Mucosa of descending colon (tissue), 3 donors: ENCODE results near the gene ADAMTS4. TPM values are rescaled to one million over a fixed set of nuclear protein-coding genes. Genes with fewer than 3 reads are reported as not detected.

ENCODE experiments used
- ATAC-seq: fragments of 200-7000 bp; cut with Tn5 transposase; one replicate; pipeline ENCODE4 v1.9.1; 2020; ENCODE audit warnings: mild to moderate bottlenecking, moderate library complexity
- DNase-seq, 3 donors: peaks; one replicate each; pipeline ENCODE4 v3.0.0-alpha.2; 2020
- H3K36me3 ChIP-seq: fragments of 200-600 bp; one replicate; pipeline ENCODE4 v1.8.0; 2021; ENCODE audit warnings: low read depth, mild to moderate bottlenecking
- H3K4me1 ChIP-seq: fragments of 200-600 bp; one replicate; pipeline ENCODE4 v1.8.0; 2021; ENCODE audit warnings: low read depth, mild to moderate bottlenecking
- H3K4me3 ChIP-seq: fragments of 200-600 bp; one replicate; pipeline ENCODE4 v1.8.0; 2021; ENCODE audit warnings: mild to moderate bottlenecking
- H3K9me3 ChIP-seq: fragments of 200-600 bp; one replicate; pipeline ENCODE4 v1.8.0; 2021; ENCODE audit warnings: mild to moderate bottlenecking
- CTCF ChIP-seq: fragments of 200-600 bp; IDR thresholded peaks from one replicate; pipeline ENCODE4 v1.8.0; 2022; ENCODE audit warnings: antibody characterized with exemption, mild to moderate bottlenecking
- intact Hi-C, 2 donors: fragments of 100-400 bp; cut with DNase I in 1 of 2; cut with micrococcal nuclease in 1 of 2; formaldehyde crosslinking; loops; one replicate each; pipeline versions ENCODE4 v1.11.0 to v1.11.1; 2022; cut with DNase I, micrococcal nuclease
- microRNA-seq: library from miRNA; unstranded; fragments of <30 nt; microRNA quantifications from one replicate; pipeline ENCODE4, GENCODE V29; 2019
- total RNA-seq, 3 donors: library from RNA; stranded (reverse); fragmentation: NEBNext Ultra II Directional in 2 of 3; extraction: Animal tissue kit (Norgen Biotek cat#: 25700) in 2 of 3; gene quantifications; one replicate each; pipeline versions ENCODE4 v1.2.1 to v1.2.4, GENCODE V29; 2021 to 2023
- donor health status: DM: no; HTN: no; CAD: no; lungs with moderate emphysema.
- donor health status: DM: no; HTN: no; CAD: no.
- donor health status: DM: no; HTN: yes; CAD: no.

The ADAMTS4 gene
- total RNA-seq, 3 donors from 2014 or later: 0.96 to 7.2 (median 3.8) TPM

- Histone ChIP-seq H3K36me3 (no peaks in the 10 kb centered on the region), H3K9me3 (no peaks in the 10 kb centered on the region), H3K4me1 (no peaks in the 10 kb centered on the region), H3K4me3 (no peak overlapping the region)
- TF ChIP-seq CTCF: no peak
- DNase-seq (no peak), ATAC-seq (no peak)
- intact Hi-C loops: no loop called here
Measured at GRCh38 chr1:161140755-161141400, 58.0 kb downstream of the ADAMTS4 start.

DNA sequence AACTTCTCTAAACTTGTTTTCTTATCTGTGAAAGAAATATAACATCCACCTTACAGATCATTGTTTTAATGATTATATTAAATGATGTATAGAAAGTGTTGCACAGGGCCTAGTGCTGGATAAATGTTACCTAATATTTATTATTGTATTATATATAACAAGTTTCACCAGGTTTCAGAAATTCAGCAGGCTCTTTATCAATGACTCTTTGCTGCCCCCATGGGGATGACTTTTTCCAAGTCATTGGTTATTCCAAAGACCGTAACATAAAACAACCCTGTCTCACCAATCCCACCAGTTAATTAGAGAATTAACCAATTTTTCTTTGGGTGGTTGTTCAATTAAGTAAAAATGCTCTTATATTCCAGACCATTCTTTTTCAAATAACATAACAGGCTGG, 59.1 kb downstream of the ADAMTS4 start:
- H3K9me3 ChIP-seq: no peaks in the 10 kb centered on the region
- peak in 1 of 3 donors; percentile 80 for DNase-seq
- H3K4me1 ChIP-seq: no peaks in the 10 kb centered on the region
- no peaks in the 10 kb centered on the region for H3K36me3 ChIP-seq
- TF ChIP-seq CTCF: peak; percentile 10
- H3K4me3 ChIP-seq: no peak overlapping the region
- ATAC-seq: peak; percentile 30
- intact Hi-C loops: no loop called here

GRCh38 chr1:161138431-161138830, 60.4 kb downstream of the ADAMTS4 start:
- intact Hi-C loops: no loop called here
- DNase-seq: no peak
- ATAC-seq: no peak

GRCh38 chr1:161137881-161138280, 61.0 kb downstream of the ADAMTS4 start:
- ATAC-seq: no peak
- peaks cover 13% of the 10 kb centered on the region for H3K4me1 ChIP-seq
- DNase-seq: no peak
- no peak for TF ChIP-seq CTCF
- intact Hi-C loops: no loop called here
- no peak overlapping the region for H3K4me3 ChIP-seq
- H3K36me3 ChIP-seq: no peaks in the 10 kb centered on the region
- H3K9me3 ChIP-seq: no peaks in the 10 kb centered on the region

More at GRCh38 chr1:161138431-161138830, 60.4 kb downstream of the ADAMTS4 start:
- no peaks in the 10 kb centered on the region for H3K36me3 ChIP-seq
- H3K4me3 ChIP-seq: no peak overlapping the region
- no peaks in the 10 kb centered on the region for H3K9me3 ChIP-seq
- H3K4me1 ChIP-seq: peaks cover 12% of the 10 kb centered on the region
- no peak for TF ChIP-seq CTCF

Small RNA genes lying within 50 kb of the gene (microRNA-seq; reads per million reads assigned to microRNA genes)
- 1.6 reads per million for gene MIR5187

Other genes starting within 250 kb of the ADAMTS4 start
- not detected for gene ITLN2, start 244.2 kb downstream of the ADAMTS4 start, total RNA-seq
- gene F11R, start 177.9 kb downstream of the ADAMTS4 start, total RNA-seq: 100 to 1,000 TPM in 2 of 3 donors, 10 to 100 TPM in 1; 84.0 to 222 (median 157) TPM
- gene TSTD1, start 160.1 kb downstream of the ADAMTS4 start, total RNA-seq: 100 to 1,000 TPM in 1 of 3 donors, 10 to 100 TPM in 2; 48.9 to 105 (median 80.1) TPM
- gene USF1, start 153.1 kb downstream of the ADAMTS4 start, total RNA-seq: 10 to 100 TPM; 66.8 to 80.5 (median 71.7) TPM
- gene ARHGAP30, start 129.2 kb downstream of the ADAMTS4 start, total RNA-seq: 1 to 10 TPM; 3.8 to 9.0 (median 8.1) TPM
- gene NECTIN4, start 109.5 kb downstream of the ADAMTS4 start, total RNA-seq: 1 to 10 TPM; 1.6 to 5.4 (median 4.6) TPM
- gene KLHDC9, start 100.7 kb downstream of the ADAMTS4 start, total RNA-seq: 10 to 100 TPM in 1 of 3 donors, 1 to 10 TPM in 2; 9.5 to 10.7 (median 9.7) TPM
- gene PFDN2, start 81.0 kb downstream of the ADAMTS4 start, total RNA-seq: 10 to 100 TPM; 20.7 to 40.2 (median 29.4) TPM
- 10 to 100 TPM; 56.7 to 79.7 (median 62.8) TPM for gene NIT1, start 80.9 kb downstream of the ADAMTS4 start, total RNA-seq
- gene DEDD, start 66.4 kb downstream of the ADAMTS4 start, total RNA-seq: 10 to 100 TPM; 33.3 to 43.0 (median 37.2) TPM
- gene UFC1, start 45.1 kb downstream of the ADAMTS4 start, total RNA-seq: 100 to 1,000 TPM in 1 of 3 donors, 10 to 100 TPM in 2; 88.6 to 114 (median 90.6) TPM
- gene USP21, start 39.6 kb downstream of the ADAMTS4 start, total RNA-seq: 10 to 100 TPM; 20.1 to 35.4 (median 29.5) TPM
- 10 to 100 TPM; 15.0 to 21.9 (median 16.3) TPM for gene PPOX, start 32.6 kb downstream of the ADAMTS4 start, total RNA-seq
- gene B4GALT3, start 21.5 kb downstream of the ADAMTS4 start, total RNA-seq: 10 to 100 TPM; 25.1 to 35.9 (median 33.3) TPM
- gene NDUFS2, start 3.3 kb upstream of the ADAMTS4 start, total RNA-seq: 100 to 1,000 TPM; 119 to 159 (median 154) TPM
- 10 to 100 TPM in 2 of 3 donors, 1 to 10 TPM in 1; 5.8 to 43.9 (median 27.1) TPM for gene FCER1G, start 16.2 kb upstream of the ADAMTS4 start, total RNA-seq
- not detected for gene APOA2, start 24.6 kb upstream of the ADAMTS4 start, total RNA-seq
- gene TOMM40L, start 27.0 kb upstream of the ADAMTS4 start, total RNA-seq: 10 to 100 TPM; 17.2 to 24.5 (median 23.5) TPM
- not detected for gene NR1I3, start 39.1 kb upstream of the ADAMTS4 start, total RNA-seq
- 10 to 100 TPM in 1 of 3 donors, 1 to 10 TPM in 1, under 1 TPM in 1; 0.41 to 12.2 (median 1.6) TPM for gene PCP4L1, start 59.7 kb upstream of the ADAMTS4 start, total RNA-seq
- gene MPZ, start 110.9 kb upstream of the ADAMTS4 start, total RNA-seq: 10 to 100 TPM in 1 of 3 donors, 1 to 10 TPM in 2; 2.1 to 12.2 (median 3.2) TPM
- gene SDHC, start 115.3 kb upstream of the ADAMTS4 start, total RNA-seq: 100 to 1,000 TPM; 194 to 244 (median 244) TPM
- not detected for gene CFAP126, start 168.8 kb upstream of the ADAMTS4 start, total RNA-seq